Measurements from ENCODE around the gene KCNIP4.

Gene KCNIP4

GRCh38 chr4:21018817-21019216 is 929.8 kb downstream of the KCNIP4 start:
- no peak for DNase-seq

DNA sequence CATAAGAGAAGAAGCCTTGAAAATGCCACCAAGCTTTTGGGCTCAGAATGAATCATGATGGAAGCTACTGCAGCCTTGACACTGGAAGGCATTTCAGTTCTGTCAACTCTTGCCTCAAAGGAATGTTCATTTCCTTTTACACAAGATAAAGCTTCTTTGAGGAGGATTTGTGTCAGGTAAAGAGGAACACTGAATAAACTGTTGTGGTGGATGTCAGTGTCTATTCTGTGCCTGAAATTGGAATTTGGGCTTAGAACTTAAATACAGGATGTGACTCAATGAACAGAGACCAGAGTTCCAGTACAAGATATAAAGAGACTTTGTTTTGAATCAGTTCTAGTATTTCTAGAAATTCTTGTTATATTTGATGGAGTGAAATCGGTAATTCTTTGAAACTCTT is 935.1 kb downstream of the KCNIP4 start:
- DNase-seq = no peak

GRCh38 chr4:21012851-21013331 is 935.7 kb downstream of the KCNIP4 start:
- DNase-seq = no peak

- DNase-seq = no peak
Measured at GRCh38 chr4:21011106-21011505, 937.5 kb downstream of the KCNIP4 start.

DNA sequence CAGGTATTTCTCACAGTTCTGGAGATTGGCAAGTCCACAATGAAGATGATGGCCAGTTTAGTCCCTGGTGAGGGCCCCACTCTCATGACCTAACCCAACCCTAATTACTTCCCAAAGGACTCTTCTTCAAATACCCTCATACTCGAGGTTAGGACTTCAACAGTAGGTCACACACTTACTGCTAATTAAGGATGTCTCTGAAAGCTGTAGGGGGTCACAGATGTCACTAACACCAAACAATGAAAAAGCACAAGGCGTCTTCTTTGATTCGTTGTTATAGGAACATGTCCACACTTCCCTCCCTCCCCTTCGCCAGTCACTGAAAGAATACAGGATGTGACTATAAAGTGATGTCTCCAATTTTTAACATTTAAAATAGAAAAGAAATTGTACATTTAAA is 938.6 kb downstream of the KCNIP4 start:
- DNase-seq = no peak

GRCh38 chr4:21005647-21006046 is 942.9 kb downstream of the KCNIP4 start:
- DNase-seq = no peak

DNA sequence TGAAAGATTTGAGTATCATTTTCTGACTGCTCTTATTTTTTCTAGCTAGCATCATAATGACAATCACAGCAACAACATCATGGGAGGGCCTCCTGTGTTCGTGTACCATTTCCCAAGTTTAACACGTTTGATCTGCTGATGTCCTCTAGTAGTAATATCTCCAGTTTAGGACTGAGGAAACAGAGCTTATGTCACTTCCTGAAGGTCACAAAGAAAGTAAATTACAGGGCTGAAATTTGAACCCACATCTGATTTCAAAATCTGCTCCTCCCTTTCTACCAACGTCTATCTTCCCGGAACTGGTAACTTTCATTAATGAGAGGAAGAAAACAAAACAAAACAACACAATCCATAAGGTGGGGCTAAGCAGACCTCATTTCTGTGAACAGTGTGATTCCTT is 945.6 kb downstream of the KCNIP4 start:
- DNase-seq = no peak

DNA sequence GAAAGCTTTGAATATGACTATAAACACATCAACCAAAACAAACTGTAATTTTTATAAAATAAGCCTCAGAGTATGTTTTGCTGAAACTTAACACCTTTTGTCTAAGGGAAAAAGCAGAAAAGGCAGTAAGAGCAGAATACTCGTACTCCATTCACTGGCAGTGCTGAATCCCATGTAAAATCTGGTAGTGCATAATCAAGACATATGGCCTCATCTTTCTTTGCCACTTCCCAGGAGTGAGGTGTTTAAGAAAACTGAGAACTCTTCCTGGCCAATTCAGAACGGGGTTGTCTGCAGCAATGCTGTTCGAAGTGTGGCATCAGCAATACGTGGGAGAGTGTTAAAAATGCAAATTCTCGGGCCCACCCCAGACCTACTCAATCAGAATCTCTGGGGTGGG is 946.3 kb downstream of the KCNIP4 start:
- no peak for DNase-seq

- no peak for DNase-seq
Measured at GRCh38 chr4:21001490-21001889, 947.1 kb downstream of the KCNIP4 start.

DNA sequence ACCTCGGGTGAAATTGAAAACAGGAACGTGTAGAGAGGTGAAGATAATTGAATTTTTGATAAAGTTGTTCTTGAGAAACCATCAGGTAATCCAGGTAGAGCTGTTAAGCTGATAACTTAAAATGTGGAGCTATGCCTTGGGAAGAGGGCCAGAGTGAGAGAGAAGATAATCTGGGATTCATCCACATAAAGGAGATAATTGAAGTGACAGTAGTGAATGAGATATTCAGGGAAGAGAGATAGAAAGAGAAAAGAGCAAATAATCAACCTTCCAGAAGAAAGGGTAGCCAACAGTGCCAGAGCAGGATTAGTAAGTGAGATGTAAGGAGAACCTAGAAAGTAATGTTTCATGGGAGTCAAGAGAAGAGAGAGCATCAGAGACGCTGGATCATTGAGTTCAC is 950.7 kb downstream of the KCNIP4 start:
- DNase-seq = no peak

GRCh38 chr4:20995610-20996009 is 953.0 kb downstream of the KCNIP4 start:
- no peak for DNase-seq

DNA sequence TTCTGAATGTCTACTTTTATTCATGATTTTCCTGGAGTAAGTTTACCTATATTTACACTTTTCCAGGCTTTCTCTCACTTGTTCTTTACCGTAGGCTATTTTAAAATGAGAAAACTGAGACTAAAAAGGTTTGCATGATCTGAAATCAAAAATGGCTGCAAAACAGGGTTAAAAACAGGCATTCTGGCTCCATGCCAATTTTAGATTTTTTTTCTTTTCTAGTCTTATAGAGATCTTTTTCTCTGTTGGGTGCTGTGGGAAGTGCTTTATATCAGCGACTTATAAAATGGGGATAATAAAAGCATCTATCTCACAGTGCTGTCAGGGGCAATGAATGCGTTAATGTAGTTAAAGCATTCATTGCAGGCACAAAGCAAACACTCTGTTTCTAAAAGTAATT is 953.6 kb downstream of the KCNIP4 start:
- DNase-seq = no peak

- DNase-seq = no peak
Measured at GRCh38 chr4:20992002-20992401, 956.6 kb downstream of the KCNIP4 start.

- DNase-seq = no peak
Measured at GRCh38 chr4:20987191-20987590, 961.4 kb downstream of the KCNIP4 start.

DNA sequence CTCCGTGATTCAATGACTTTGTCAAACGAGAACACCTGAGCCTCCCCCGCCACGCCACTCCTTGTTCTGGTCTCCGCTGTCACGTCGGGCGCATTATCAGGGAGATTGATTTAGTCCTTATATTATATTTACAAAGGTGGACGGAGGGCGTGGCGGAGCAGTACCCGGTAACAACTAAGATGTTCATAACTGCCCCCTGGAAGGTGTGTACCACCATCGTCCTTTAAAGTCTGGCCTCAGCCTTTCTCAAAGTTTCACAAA is 964.1 kb downstream of the KCNIP4 start:
- no peak for DNase-seq

DNA sequence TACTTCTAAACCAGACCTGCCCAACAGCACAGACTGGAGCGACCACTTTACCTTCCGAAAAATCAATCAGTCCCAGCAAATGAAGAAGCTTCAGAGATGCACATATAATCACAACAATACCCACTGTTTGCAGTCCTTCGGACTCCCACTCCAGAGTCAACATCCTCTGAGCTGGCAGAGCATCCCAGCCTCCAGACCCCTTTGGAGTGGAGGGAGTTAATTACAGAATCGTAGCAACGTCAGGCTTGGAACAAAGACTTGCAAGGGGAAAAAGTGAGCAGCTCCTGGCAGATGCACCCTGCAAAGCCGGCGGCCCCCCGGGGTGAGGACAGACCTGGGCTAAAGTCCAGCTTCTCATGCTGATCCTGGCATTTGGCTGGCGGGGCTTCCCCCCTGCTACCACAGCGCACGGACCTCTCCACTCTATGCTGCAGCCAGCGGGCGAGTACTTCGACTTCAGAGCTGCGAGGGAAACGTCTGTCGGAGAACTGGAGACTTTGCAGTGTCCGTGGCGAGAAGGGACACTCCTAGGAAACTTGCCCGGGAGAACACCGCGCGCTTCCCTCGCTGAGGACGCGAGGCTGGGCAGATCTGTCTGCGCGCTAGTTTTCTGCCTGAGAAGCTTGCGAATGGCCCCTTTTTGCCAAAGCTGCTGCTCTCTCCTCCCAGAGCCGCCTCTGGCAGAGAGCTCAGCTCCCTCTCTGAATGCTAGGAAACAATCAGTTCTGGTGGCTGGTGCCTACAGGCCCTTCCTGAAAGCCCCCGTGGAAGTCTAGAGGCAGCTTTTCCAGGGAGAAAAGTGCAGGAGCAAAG is 964.6 kb downstream of the KCNIP4 start:
- DNase-seq = no peak

DNA sequence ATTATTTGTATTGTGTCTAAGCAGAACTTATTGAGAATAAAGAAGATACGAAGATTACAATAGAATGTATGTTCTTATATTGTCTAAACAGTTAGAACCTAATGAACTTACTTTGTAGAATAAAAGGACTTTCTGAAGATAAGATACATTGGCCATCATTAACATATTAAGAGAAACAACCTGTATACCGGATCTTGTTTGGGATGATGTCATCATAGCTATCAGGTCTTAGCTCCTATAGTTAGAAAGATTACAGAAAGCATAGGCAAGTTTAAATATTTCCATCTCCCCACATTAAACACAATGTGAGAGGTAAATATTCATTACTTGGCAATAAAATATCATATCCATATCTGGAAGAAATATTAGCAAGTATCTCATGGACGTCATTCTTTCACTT is 966.0 kb downstream of the KCNIP4 start:
- DNase-seq = no peak

DNA sequence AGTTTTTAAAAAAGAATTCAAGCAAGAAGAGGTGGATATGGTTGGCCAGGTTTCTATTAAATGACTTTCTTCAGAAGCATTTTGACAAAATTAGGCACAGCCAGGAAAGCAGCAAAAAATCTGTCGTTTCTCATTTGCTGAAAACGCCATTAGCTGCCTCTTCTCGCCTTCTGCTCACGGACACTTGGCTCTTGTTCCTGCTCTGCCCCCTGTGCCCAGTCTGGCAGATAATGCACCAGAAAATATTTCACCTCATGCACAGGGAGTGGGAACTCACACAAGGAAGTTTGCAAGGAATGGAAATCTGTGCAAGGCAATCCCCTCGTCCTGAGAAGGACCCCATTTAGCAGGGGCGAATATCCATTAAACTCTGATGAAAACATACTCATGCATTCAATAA is 988.3 kb downstream of the KCNIP4 start:
- no peak for DNase-seq

GRCh38 chr4:20954541-20954940 is 994.0 kb downstream of the KCNIP4 start:
- DNase-seq = no peak

DNA sequence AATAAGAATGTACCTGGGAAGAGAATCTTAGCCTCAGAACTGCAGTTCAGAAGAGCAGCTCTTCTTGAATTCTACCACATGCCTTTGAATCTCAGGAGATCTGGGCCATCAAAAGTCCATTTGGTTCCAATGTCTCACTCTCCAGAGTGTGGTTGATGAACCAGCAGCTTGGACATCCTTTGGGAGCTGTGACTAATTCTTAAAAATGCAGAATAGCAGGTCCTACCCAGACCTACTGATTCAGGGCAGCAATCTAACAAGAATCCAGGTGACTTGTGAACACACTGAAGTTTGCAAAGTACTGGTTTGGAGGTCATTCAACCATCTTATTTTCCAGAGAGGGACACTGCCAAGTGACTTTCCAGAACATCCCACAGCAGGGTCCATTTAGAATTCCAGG is 1003.6 kb downstream of the KCNIP4 start:
- no peak for DNase-seq

DNA sequence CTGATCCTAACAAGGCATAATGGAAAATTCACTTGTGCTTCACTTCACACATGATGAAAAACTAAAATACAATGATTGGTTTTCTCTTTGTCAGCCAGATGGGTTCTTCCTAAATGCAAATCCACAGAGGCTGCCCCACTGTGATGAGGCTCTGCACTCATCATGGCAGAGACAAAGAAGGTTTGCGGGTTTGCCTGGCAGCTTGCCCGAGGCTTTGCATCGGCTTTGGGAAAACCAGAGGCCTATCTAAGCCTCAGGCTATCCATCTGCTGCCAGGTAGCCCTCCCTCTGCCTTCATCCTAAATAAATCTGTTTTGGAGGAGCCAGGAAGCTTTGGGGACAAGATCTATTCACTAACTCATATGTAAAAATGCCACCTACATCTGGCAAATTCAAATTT is 1004.1 kb downstream of the KCNIP4 start:
- DNase-seq = no peak

DNA sequence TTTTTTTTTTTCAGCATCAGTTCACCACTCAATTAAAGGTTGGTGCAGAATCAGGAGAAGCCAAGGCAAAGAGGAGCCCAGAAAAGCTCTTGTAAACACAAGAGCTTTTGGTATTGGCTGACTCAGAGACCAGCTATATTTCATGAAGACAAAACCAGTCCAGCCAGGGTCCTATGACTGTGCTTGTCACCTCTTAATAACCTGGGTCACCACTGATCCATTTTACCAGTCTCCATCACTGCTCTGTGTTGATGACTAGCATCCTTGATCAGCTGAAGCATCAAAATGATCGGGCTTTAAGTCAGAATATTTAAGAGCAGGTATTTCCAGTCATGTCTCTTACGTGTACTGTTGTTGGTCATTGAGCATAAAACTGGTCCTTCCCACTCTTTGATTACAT is 1010.4 kb downstream of the KCNIP4 start:
- DNase-seq = no peak

GRCh38 chr4:20926529-20926928 is 1022.0 kb downstream of the KCNIP4 start:
- DNase-seq = no peak

DNA sequence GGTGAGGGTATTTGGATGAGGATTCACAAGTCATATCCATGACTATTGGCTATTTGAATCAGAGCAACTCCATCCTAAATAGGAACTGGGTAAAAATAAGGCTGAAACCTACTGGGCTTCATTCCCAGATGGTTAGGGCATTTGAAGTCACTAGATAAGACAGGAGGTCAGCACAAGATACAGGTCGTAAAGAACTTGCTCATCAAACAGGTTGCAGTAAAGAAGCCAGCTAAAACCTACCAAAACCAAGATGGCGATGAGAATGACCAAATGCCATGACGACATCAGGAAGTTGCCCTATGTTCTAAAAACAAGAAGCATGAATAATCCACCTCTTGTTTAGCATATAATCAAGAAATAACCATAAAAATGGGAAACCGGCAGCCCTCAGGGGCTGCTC is 1023.4 kb downstream of the KCNIP4 start:
- DNase-seq = no peak

DNA sequence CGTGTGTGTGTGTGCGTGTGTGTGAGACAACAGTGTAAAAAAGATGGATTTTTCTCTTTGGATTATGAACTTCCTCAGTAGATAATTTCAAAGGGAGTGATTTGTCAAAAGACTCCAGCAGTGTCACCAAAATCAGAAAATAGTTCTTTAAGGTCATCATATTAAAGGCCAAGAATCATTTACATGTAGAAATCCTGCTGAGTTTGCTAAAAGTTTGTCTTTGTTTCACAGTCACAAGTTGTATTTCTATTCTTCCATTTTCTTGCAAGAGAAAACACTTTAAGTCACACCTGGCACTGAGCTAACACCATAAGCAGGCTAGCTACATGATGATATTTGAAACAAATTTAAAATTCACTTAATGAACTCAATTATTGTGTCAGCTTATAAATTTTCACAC is 1025.6 kb downstream of the KCNIP4 start:
- DNase-seq = no peak

DNA sequence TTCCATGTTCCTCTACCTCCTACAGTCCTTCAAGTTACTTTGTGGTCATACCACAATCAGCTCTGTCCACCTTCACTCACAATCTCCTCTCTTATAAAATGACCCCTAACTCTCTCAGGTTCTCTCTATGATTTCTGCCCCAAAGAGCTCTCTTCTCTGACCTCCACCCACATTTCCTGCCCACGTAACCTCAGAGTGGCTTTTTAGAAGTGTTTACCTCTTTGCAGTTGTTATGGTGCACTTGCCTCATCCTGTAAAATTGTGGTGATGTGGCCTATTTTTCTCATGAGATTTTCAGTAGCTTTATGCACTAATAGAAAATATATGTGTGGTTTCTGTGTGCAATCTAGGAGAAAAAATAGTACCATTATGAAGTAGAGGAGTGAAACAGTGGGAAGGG is 1032.5 kb downstream of the KCNIP4 start:
- no peak for DNase-seq
